GM23248 (cell line): Measurements from ENCODE around the gene CEND1.

Experiments used
- EZH2 ChIP-seq: fragments of 200-600 bp; sonication (generic); IDR thresholded peaks from 2 replicates; pipeline ENCODE4 v1.6.1; 2018; ENCODE audit warnings: antibody characterized with exemption, mild to moderate bottlenecking; ENCODE audit not compliant: insufficient read depth, poor library complexity, severe bottlenecking
- EZH2phosphoT487 ChIP-seq: fragments of 200-600 bp; sonication (generic); IDR thresholded peaks from 2 replicates; pipeline ENCODE4 v1.6.1; 2018; ENCODE audit warnings: antibody characterized with exemption, moderate library complexity, mild to moderate bottlenecking, low read depth; ENCODE audit not compliant: insufficient read depth

DNA sequence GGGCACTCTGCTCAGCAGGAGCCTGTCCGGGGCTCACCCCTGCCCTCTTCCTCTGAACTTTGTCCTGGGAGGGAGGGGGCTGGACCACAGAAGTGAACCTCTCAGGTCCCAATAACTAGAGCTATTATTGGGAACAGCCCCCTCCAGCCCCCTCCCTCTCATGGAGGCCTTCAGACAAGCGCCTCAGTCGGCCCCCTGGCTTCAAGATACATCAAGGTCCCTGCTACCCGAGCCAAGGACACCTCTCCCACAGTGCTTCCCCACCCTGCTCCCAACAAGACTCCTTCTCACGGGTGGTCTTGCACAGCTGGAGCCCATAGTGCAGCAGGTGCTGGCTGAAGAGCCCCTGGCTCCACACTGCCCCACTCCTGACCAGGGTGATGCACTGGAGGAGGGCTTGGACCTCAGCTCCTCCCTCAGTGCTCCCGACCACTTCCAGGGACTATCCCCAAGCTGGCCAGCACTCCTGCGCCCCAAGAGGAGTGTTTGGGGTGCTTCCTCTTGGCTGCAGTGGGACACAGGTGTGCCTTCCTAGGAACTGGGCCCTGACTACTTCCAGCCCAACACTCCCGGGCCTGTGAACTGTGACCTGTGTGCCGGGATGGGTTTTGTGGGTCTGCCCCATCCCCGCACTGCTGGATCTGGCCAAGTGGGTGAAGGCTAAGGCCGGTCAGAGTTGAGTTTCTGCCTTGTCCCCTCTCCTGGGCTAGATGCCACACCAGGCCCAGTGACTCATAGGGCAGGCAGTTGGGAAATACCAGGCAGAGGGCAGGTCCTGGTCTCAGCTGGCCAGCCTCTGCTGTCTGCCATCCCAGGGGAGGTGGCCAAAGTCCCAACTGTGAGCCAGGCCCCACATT, 31.0 kb upstream of the CEND1 start:
- TF ChIP-seq EZH2 (no peak), EZH2phosphoT487 (no peak)
